ENCODE results near the gene LRRC8B.
"Not testable (repeated sequence)": the region's sequence is repeated elsewhere in the genome, so short reads cannot be mapped to it uniquely, and the experiment has no call there.

Gene LRRC8B

GRCh38 chr1:89525169-89525855 lies 683 bp downstream of the LRRC8B start:
- DNase-seq, result no peak

GRCh38 chr1:89527256-89527655 lies 2.6 kb downstream of the LRRC8B start:
- no peak for DNase-seq

- DNase-seq, result no peak
Observed at GRCh38 chr1:89527750-89528381, 3.2 kb downstream of the LRRC8B start.

GRCh38 chr1:89528382-89528780 lies 3.8 kb downstream of the LRRC8B start:
- DNase-seq, result no peak

GRCh38 chr1:89529196-89529595 lies 4.6 kb downstream of the LRRC8B start:
- no peak for DNase-seq

- DNase-seq, result no peak
Observed at GRCh38 chr1:89530444-89531089, 5.9 kb downstream of the LRRC8B start.

GRCh38 chr1:89531480-89532139 lies 7.0 kb downstream of the LRRC8B start:
- DNase-seq, result no peak

- no peak for DNase-seq
Observed at GRCh38 chr1:89532228-89532627, 7.6 kb downstream of the LRRC8B start.

- DNase-seq, result no peak
Observed at GRCh38 chr1:89532866-89533265, 8.2 kb downstream of the LRRC8B start.

GRCh38 chr1:89535537-89535936 lies 10.9 kb downstream of the LRRC8B start:
- DNase-seq, result no peak

GRCh38 chr1:89536555-89537341 lies 12.1 kb downstream of the LRRC8B start:
- DNase-seq, result no peak

- no peak for DNase-seq
Observed at GRCh38 chr1:89538361-89538760, 13.7 kb downstream of the LRRC8B start.

GRCh38 chr1:89539128-89539527 lies 14.5 kb downstream of the LRRC8B start:
- DNase-seq, result no peak

- DNase-seq, result no peak
Observed at GRCh38 chr1:89540406-89540970, 15.9 kb downstream of the LRRC8B start.

GRCh38 chr1:89542345-89542744 lies 17.7 kb downstream of the LRRC8B start:
- no peak for DNase-seq

GRCh38 chr1:89543632-89544031 lies 19.0 kb downstream of the LRRC8B start:
- not testable (repeated sequence) for DNase-seq

GRCh38 chr1:89545264-89546038 lies 20.8 kb downstream of the LRRC8B start:
- no peak for DNase-seq

GRCh38 chr1:89546082-89546889 lies 21.7 kb downstream of the LRRC8B start:
- no peak for DNase-seq

GRCh38 chr1:89546934-89547562 lies 22.4 kb downstream of the LRRC8B start:
- DNase-seq, result no peak

- DNase-seq, result peak; percentile 61
Observed at GRCh38 chr1:89547563-89548116, 23.0 kb downstream of the LRRC8B start.
